ENCODE data around the gene PRPF38A. TPM values are rescaled to one million over a fixed set of nuclear protein-coding genes. Genes with fewer than 3 reads are reported as not detected.

PRPF38A gene
- total RNA-seq, 1 experiment from 2014 or later, result 62.4 TPM

- DNase-seq (ENCODE audit: low spot score) (no peak), ATAC-seq (no peak)
- TF ChIP-seq GABPB1 (CRISPR knock-in tag; IDR thresholded peaks at IDR 0.05), result no peak
- TF ChIP-seq NFYB (CRISPR knock-in tag; conservative IDR thresholded peaks at IDR 0.05; ENCODE audit: low read depth), result no peak
- no peak for TF ChIP-seq ZSCAN18 (CRISPR knock-in tag; IDR thresholded peaks at IDR 0.05)
- no peak for TF ChIP-seq EMX1 (CRISPR knock-in tag; IDR thresholded peaks at IDR 0.05)
- no peak for TF ChIP-seq ETV6 (CRISPR knock-in tag; IDR thresholded peaks at IDR 0.05)
- TF ChIP-seq NFATC4 (CRISPR knock-in tag; IDR thresholded peaks at IDR 0.05), result no peak
- TF ChIP-seq PRRX2 (CRISPR knock-in tag; IDR thresholded peaks at IDR 0.05), result no peak
- TF ChIP-seq IRF1 (CRISPR knock-in tag; IDR thresholded peaks at IDR 0.05), result no peak
- no peak for TF ChIP-seq CREB1 (CRISPR knock-in tag; IDR thresholded peaks at IDR 0.05)
- TF ChIP-seq ZNF232 (CRISPR knock-in tag; IDR thresholded peaks at IDR 0.05), result no peak
- TF ChIP-seq ATF3 (CRISPR knock-in tag; conservative IDR thresholded peaks at IDR 0.05), result no peak
- no peak for TF ChIP-seq SMAD3 (CRISPR knock-in tag; IDR thresholded peaks at IDR 0.05; ENCODE audit: borderline replicate concordance)
- no peak for TF ChIP-seq ZNF138 (CRISPR knock-in tag; conservative IDR thresholded peaks at IDR 0.05)
- TF ChIP-seq E2F1 (CRISPR knock-in tag; IDR thresholded peaks at IDR 0.05), result no peak
- TF ChIP-seq MLX (CRISPR knock-in tag; IDR thresholded peaks at IDR 0.05), result no peak
- no peak for TF ChIP-seq NR1H2 (CRISPR knock-in tag; IDR thresholded peaks at IDR 0.05)
- TF ChIP-seq IRF2 (CRISPR knock-in tag; IDR thresholded peaks at IDR 0.05; ENCODE audit: borderline replicate concordance, low read depth), result no peak
- Mint-ChIP-seq H3K4me1 (peaks cover 36% of the 10 kb centered on the region), H3K27ac (peak overlapping the region; percentile 85), H3K4me3 (no peak overlapping the region), H3K36me3 (peaks cover 27% of the 10 kb centered on the region), H3K9me3 (peaks cover 8% of the 10 kb centered on the region), H3K27me3 (ENCODE audit: low read depth) (no peaks in the 10 kb centered on the region)
- ChIA-PET POLR2A (no interaction called here), CTCF (no interaction called here)
These were observed 49.7 kb downstream of the PRPF38A start for GRCh38 chr1:52454127-52454526.

- peak overlapping the region; percentile 32 for H3K4me3 Mint-ChIP-seq
- ChIA-PET CTCF (no interaction called here), POLR2A (interaction anchor here (0.6 kb wide), 1 partner anchor 266 kb away, joined by 6 read pairs; no protein-coding TSS in a partner anchor)
- TF ChIP-seq ETV6 (CRISPR knock-in tag; IDR thresholded peaks at IDR 0.05) (no peak), ATF6 (CRISPR knock-in tag; IDR thresholded peaks at IDR 0.05) (no peak), FOXP4 (CRISPR knock-in tag; IDR thresholded peaks at IDR 0.05) (peak; percentile 67; the same call in 1 of the 2 replicates), USF2 (CRISPR knock-in tag; IDR thresholded peaks at IDR 0.05) (no peak), ZNF671 (CRISPR knock-in tag; IDR thresholded peaks at IDR 0.05) (no peak), ZNF121 (CRISPR knock-in tag; IDR thresholded peaks at IDR 0.05) (no peak; the same call in 1 of the 2 replicates)
- DNase-seq (ENCODE audit: low spot score) (no peak), ATAC-seq (peak; percentile 63)
- peak overlapping the region; percentile 85 for H3K27ac Mint-ChIP-seq
- H3K36me3 Mint-ChIP-seq, result peaks cover 27% of the 10 kb centered on the region
- peaks cover 36% of the 10 kb centered on the region for H3K4me1 Mint-ChIP-seq
- H3K27me3 Mint-ChIP-seq (ENCODE audit: low read depth), result no peaks in the 10 kb centered on the region
- peaks cover 8% of the 10 kb centered on the region for H3K9me3 Mint-ChIP-seq
These were observed 50.4 kb downstream of the PRPF38A start for GRCh38 chr1:52454779-52455178.
